ENCODE results near the gene SFT2D3. TPM values are rescaled to one million over a fixed set of nuclear protein-coding genes. Genes with fewer than 3 reads are reported as not detected.
A peak's percentile ranks its signal among the peaks of the same experiment; 100 is the strongest.

The SFT2D3 gene
- total RNA-seq, 1 donor from 2014 or later: 5.8 TPM

DNA sequence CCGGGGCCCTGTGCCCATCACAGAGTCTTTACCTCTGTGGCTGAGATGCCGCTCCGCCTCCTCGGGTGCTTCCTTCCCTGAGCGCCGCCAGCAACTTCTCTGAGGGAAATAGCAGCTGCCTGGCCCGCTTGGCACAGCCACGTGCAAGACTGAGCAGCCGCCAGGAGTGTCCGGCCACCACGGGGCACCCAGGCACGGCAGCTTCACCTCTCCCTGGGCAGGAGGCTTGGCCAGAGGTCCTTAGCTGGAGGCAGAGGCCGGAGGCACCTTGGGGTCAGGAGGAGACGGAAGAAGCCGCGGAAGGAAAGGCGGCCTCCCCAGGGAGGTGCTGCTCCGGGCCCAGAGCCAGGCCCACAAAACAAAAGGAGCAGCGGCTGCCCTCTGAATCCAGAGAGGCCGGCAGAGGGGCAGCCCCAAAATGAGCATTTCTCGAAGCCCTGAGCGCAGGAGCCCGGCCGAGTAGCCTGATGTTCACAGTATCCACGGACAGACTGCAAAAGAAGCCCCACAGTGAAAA is 20.0 kb upstream of the SFT2D3 start:
- peak in 1 of 2 donors; percentile 45 for DNase-seq (ENCODE audit: low read depth in 2 of 2)

DNA sequence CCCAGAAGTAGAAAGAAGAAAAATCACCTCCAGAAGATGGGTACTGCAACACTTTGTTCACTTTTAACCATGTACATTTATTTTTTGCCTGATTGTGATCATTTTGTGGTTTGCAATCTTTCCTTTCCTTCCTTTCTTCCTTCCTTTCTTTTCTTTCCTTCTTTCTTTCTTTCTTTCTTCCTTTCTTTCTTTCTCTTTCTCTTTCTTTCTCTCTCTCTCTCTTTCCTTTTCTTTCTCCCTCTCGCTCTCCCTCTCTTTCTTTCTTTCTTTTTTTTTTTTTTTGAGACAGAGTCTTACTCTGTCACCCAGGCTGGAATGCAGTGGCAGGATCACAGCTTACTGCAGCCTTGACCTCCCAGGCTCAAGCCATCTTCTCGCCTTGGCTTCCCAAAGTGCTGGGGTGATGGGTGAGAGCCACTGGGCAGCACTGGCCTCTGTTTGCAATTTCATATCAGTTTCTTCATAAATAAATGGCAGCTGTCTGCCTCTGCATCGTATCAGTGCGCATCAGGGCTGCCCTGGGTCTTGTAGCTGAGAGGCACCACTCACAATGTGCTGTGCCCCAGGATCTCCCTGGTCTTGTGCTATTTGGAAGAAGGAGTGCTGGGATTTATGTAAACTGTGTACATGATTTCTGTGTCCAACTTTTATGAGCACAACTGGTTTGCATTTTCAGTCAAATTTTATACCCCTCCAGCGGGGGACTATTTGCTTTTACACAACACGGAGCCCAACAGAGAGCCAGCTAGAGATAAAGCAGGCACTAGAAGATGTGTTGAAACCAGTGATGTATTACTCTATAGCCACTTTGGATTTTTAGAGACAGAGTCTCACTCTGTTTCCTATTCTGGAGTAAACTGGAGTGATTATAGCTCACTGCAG is 19.1 kb upstream of the SFT2D3 start:
- no peak for DNase-seq (ENCODE audit: low read depth in 2 of 2)

- DNase-seq (ENCODE audit: low read depth in 2 of 2): no peak
These were observed 18.2 kb upstream of the SFT2D3 start for GRCh38 chr2:127683056-127683455.

DNA sequence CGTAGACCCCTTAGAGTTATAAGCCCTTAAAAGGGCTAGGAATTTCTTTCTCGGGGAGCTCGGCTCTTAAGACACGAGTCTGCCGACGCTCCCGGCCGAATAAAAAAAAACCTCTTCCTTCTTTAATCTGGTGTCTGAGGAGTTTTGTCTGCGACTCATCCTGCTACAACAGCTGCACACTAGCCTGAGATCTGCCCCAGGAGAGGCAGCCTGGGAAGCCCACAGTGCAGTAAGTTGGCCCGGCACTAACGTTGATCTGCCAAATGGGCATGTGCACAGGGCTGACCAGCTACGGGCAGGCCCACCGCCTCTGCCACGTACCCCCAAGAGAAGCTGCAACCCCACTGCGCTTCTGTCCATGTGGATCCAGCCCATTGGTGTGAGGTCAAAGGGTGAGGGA is 17.5 kb upstream of the SFT2D3 start:
- DNase-seq (ENCODE audit: low read depth in 2 of 2): peak in 1 of 2 donors; percentile 19

DNA sequence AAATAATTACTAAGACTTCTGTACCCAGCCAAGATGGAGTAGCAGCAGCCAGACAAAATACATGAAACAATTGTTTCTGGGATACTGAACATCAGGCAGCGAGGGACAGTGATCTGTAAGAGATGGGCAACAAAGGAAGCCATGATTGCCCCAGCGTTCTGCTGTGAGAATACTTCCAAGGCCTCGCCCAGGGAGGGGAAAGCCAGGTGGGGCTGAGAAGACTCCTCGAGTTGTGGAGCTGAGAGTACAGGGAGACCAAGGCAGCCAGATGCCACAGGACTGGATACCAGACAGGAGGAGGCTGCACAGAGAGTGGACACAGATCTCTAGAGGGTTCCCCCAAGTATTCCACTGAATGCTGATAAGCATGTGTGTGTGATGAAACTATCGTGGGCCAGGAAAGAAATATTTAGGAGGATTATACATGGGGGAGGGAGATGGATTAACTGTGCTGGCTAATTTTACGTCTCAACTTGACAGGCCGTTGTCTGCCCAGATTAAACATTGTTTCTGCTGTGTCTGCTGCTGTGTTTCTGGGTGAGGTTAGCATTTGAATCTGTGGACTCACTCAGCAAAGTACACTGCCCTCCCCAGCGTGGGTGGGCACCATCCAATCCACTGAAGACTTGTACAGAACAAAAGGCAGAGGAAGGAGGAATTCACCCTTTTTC is 15.8 kb upstream of the SFT2D3 start:
- DNase-seq (ENCODE audit: low read depth in 2 of 2): no peak

GRCh38 chr2:127688405-127688804 is 12.9 kb upstream of the SFT2D3 start:
- DNase-seq (ENCODE audit: low read depth in 2 of 2): no peak

DNA sequence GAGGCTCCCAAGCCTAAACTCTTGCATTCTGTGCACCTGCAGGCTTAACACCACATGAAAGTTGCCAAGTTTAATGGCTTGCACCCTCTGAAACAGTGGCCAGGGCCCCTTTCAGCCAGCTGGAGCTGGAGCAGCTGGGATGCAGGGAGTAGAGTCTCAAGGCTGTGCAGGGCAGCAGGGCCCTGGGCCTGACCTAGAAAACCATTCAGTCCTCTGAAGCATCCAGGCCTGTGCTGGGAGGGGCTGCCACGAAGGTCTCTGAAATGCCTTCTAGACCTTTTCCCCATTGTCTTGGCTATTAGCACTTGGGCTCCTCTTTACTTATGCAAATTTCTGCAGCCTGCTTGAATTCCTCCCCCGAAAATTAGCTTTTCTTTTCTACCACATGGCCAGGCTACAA is 10.6 kb upstream of the SFT2D3 start:
- DNase-seq (ENCODE audit: low read depth in 2 of 2): no peak

DNA sequence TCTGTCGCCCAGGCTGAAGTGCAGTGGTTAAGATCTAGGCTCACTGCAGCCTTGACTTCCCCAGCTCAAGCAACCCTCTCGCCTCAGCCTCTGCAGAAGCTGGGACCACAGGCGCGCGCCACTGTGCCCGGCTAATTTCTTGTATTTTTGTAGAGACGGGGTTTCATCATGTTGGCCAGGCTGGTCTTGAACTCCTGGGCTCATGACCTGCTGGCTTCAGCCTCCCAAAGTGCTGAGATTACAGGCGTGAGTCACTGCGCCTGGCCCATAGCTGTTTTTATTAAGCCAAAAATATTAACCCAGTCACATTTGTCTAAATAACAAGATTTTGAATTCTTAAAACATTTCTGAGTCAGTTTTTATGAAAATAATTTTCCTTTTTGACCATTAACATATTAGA is 6.3 kb upstream of the SFT2D3 start:
- no peak for DNase-seq (ENCODE audit: low read depth in 2 of 2)

DNA sequence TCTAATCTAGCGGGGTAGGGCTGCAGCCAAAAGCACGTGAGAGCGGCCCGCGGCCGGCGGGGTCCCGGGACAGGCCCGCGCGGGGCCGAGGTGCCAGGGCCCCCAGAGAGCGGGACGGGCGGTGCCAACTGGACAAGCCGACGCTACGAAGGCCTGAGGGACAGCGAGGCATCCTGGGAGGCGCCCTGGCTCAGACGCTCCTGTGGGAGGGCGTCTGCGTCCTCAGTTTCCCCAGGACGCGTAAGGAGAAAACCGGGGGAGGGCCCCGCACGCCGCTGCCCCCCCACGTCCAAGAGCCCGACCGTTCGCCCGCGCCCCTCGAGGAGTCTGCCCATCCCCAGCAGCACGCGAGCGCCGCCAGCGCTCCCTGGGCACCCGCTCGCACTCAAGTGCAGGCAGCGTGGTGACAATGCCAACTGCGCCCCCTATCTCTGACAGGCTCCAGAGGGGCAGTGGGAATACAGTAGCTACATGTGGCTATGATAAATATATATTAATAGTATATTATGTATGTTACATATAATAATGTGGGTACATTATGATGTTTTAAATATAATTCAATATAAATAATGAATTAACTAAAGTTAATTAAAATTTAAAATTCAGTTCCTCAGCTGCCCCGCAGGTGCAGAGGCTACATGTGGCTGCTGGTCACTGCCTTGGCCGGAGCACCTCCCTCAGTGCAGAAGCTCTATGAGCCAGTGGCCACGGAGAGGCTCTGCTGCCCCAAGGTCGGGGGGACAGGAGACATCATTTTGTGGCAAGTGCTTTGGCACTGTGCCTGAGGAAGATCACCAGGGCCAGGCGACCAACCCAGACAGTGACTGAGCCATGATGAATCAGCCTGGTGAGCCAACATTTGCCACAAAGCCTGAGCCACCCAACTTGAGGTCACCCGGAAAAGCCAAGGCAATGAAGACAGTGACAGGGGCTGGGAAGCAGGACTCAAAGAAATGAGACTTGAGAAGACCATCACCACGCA is 5.5 kb upstream of the SFT2D3 start:
- peak; percentile 74 to 88 for DNase-seq (ENCODE audit: low read depth in 2 of 2)

DNA sequence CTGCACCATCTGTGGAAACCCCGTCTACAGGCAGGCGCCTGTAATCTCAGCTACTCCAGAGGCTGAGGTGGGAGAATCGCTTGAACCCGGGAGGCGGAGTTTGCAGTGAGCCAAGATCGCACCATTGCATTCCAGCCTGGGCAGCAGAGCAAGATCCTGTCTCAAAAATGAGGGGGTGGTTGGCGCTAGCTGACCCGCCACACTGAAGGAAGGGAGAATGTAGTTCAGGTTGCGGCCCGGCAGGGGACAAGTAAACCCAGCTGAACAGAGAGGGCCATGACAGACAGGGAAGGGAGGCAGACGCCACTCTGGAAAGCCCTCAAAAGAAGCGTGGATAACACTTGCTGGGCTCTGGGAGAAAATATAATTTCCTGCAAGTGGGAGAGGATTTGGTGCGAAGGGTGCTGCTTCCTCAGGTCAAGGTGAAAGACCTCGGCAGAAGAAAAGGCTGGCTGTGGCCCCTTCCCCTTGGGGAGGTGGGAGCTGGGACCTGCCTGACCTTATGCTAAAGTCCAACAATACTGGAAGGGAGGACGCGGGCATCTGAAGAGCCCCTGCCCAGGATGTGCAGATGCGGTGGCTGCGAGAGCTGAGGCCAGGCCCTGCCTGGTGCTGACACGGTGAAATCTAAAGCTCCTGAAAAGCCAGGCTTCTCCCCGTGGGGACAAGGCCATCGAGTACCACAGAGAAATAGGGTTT is 3.7 kb upstream of the SFT2D3 start:
- no peak for DNase-seq (ENCODE audit: low read depth in 2 of 2)

DNA sequence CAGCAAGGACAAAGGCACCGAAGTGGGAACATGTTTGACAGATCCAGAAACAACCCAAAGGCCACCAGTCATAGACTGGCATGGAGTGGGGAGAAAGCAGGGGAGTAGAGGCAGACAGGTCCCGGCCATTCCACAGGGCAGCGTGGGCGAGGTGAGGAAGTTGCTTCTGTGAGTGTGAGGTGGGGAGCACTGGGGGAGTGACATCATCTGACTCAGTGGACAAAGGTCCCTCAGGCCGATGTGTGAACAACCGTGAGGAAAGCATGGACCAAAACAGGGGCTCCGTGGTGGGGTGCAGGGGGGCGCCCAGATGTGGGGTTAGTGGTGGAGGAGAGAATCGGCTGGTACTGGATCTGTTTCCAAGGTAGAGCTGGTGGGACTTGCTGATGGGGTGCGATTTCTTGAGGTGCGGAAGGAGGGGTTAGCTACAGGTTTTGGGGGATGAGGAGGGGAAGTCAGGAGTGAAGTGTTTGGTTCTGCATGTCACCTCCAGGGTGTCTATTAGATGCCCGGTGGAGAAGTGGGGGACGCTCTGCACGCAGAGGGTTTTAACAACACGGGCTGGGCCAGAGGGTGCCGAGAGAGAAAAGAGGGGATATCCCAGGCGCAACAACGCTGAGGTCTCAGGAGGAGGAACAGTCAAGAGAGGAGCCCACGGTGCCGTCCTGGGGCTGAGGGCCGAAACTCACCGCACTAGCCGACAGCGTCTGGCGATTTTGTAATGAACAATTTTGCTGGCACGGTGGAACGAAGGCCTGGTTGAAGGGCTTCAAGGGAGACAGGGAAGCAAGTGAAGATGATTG is 2.5 kb upstream of the SFT2D3 start:
- DNase-seq (ENCODE audit: low read depth in 2 of 2): no peak

GRCh38 chr2:127700527-127701192 is 637 bp upstream of the SFT2D3 start:
- peak in 1 of 2 donors; percentile 29 for DNase-seq (ENCODE audit: low read depth in 2 of 2)

DNA sequence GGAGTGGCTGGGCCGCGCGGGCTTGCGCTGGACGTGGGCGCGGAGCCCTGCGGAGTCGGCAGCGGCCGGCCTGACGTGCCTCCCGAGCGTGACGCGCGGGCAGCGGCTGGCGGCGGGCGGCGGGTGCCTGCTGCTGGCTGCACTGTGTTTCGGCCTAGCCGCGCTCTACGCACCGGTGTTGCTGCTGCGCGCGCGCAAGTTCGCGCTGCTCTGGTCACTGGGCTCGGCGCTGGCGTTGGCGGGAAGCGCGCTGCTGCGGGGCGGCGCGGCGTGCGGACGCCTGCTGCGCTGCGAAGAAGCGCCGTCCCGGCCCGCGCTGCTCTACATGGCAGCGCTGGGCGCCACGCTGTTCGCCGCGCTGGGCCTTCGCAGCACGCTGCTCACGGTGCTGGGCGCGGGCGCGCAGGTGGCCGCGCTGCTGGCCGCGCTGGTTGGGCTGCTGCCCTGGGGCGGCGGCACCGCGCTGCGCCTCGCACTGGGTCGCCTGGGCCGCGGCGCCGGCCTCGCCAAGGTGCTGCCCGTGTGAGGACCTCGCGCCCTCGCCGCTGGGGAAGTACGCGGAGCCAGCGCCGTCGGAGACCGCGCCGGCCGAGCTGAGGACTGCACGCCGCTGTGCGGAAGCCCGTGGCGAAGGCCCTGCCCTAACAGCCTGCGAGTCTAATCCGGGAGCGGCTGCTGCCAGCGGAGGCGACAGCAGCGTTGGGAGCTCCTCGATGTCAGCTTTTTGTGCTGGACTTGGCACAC is 526 bp downstream of the SFT2D3 start:
- peak; percentile 86 to 87 for DNase-seq (ENCODE audit: low read depth in 2 of 2)

GRCh38 chr2:127702395-127703009 is 1.2 kb downstream of the SFT2D3 start:
- DNase-seq (ENCODE audit: low read depth in 2 of 2): peak in 1 of 2 donors; percentile 17

- DNase-seq (ENCODE audit: low read depth in 2 of 2): no peak
These were observed 2.0 kb downstream of the SFT2D3 start for GRCh38 chr2:127703282-127703681.

GRCh38 chr2:127704641-127705390 is 3.5 kb downstream of the SFT2D3 start:
- DNase-seq (ENCODE audit: low read depth in 2 of 2): no peak

DNA sequence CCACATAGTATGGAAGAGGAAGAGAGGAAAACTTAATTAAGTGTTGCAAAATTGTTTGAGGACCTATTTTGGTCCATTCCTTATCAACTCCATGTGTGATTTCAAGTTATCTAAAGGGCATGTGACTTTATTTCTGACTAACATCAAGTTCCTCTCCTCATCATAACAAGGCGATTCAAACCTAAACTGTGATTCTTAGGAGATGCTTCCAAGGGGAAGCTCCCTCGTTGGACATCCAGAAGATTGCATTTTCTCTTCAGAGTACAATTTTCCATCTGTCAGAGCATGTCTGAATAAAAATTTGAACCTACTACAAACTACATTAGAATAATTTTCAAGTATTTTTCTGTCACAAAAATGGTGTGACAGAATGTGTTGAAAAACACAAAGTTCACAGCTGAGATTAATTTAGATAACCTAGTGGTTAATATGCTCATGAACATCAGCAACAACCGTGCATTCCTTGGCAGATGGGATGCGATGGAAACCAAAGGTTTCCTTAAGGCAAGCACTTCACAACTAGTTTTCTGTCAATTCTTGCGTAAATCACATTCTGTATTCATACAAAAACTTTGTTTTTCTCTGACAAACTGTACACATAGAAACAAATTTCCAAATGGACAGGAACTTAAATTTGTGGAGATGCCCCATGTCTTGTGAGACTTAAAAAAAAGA is 4.2 kb downstream of the SFT2D3 start:
- no peak for DNase-seq (ENCODE audit: low read depth in 2 of 2)

Measured in lung microvascular endothelial cell (primary cell).